Loucy (cell line): ENCODE results near the gene PCCA.

ENCODE experiments used
- CTCF ChIP-seq: fragments of 200-600 bp; sonication (generic); conservative IDR thresholded peaks from 2 replicates; pipeline ENCODE4 v1.5.1; 2014; ENCODE audit warnings: mild to moderate bottlenecking, antibody characterized with exemption, low read length
- EZH2phosphoT487 ChIP-seq: fragments of 200-600 bp; IDR thresholded peaks from 2 replicates; pipeline ENCODE4 v1.6.1; 2018; ENCODE audit warnings: antibody characterized with exemption, mild to moderate bottlenecking, moderate library complexity, borderline replicate concordance

DNA sequence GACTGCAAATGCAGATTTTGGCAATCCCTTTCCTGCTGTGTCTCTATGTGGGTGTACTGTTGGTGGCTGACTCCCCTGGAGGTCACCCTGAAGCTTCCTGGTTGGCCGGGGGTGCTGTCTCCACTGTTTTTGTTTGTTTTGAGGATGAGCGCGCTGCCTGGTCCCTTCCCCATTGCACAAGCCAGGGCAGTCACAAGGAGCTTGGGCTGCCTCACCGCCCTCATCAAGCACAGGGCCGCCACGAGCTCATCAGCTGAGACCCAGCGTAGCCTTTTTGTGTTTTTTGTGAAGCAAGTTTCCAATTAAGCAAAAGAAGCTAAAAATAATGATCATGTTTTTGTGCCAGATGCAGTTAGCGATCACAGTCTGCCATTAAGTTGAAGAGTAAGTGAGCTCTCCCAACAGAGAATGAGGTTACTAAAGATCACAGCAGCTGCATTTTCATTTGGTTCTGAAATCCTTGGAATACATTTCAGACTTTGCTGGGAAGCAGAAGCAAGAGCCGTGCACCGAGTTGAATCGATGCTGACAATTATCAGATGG is 441.8 kb downstream of the PCCA start:
- no peak for TF ChIP-seq EZH2phosphoT487
- no peak for TF ChIP-seq CTCF
